Endothelial cell (in vitro differentiated cells): ENCODE results near the gene SLC25A33. TPM values are rescaled to one million over a fixed set of nuclear protein-coding genes. Genes with fewer than 3 reads are reported as not detected.
A peak's percentile ranks its signal among the peaks of the same experiment; 100 is the strongest.

Experiments used
- DNase-seq: peaks from one replicate; pipeline ENCODE4 v3.0.0; 2021; ENCODE audit warnings: low spot score
- H3K27ac Mint-ChIP-seq: one replicate; pipeline ENCODE4 v1.8.0; 2021; ENCODE audit warnings: mixed read lengths, inconsistent platforms; ENCODE audit not compliant: unreplicated experiment
- H3K27me3 Mint-ChIP-seq: one replicate; pipeline ENCODE4 v1.8.0; 2021; ENCODE audit warnings: mild to moderate bottlenecking, moderate library complexity, mixed read lengths, inconsistent platforms; ENCODE audit not compliant: unreplicated experiment
- H3K36me3 Mint-ChIP-seq: one replicate; pipeline ENCODE4 v1.8.0; 2021; ENCODE audit warnings: mild to moderate bottlenecking, low read depth, mixed read lengths, inconsistent platforms; ENCODE audit not compliant: unreplicated experiment
- H3K4me1 Mint-ChIP-seq: one replicate; pipeline ENCODE4 v1.8.0; 2021; ENCODE audit warnings: mild to moderate bottlenecking, mixed read lengths, inconsistent platforms; ENCODE audit not compliant: unreplicated experiment
- H3K4me3 Mint-ChIP-seq: one replicate; pipeline ENCODE4 v1.8.0; 2021; ENCODE audit warnings: mild to moderate bottlenecking, mixed read lengths, inconsistent platforms; ENCODE audit not compliant: unreplicated experiment
- H3K9me3 Mint-ChIP-seq: one replicate; pipeline ENCODE4 v1.8.0; 2021; ENCODE audit warnings: mixed read lengths, inconsistent platforms; ENCODE audit not compliant: unreplicated experiment
- CTCF ChIP-seq: fragments of 200-600 bp; sonication (generic); IDR thresholded peaks from one replicate; pipeline ENCODE4 v1.5.0; 2021; ENCODE audit warnings: antibody characterized with exemption; ENCODE audit not compliant: unreplicated experiment
- total RNA-seq: library from RNA; stranded (reverse); fragmentation: NEBNext Ultra II Directional; extraction: Animal tissue kit (Norgen Biotek cat#: 25700); gene quantifications from one replicate; pipeline ENCODE4 v1.2.1, GENCODE V29; 2021; ENCODE audit not compliant: unreplicated experiment

SLC25A33 gene
- total RNA-seq, 1 donor from 2014 or later, result 4.2 TPM

DNA sequence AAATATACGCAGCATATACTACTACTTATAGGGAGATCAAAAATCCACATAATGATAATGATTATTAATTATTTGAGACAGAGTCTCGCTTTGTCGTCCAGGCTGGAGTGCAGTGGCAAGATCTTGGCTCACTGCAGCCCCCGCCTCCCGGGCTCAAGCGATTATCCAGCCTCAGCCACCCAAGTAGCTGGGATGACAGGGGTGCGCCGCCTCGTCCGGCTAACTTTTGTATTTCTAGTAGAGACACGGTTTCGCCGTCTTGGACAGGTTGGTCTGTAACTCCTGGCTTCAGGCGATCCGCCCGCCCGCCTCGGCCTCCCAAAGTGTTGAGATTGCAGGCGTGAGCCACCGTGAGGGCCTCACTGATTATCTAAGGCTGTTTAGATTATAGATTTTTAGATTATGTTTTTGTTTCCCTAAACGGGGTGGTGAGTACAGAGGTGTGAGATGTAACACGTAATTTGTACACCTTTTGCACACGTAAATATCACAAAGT, 548 bp upstream of the SLC25A33 start:
- Mint-ChIP-seq H3K36me3 (no peaks in the 10 kb centered on the region), H3K27ac (peak overlapping the region; percentile 4), H3K9me3 (no peaks in the 10 kb centered on the region), H3K27me3 (peaks cover 1% of the 10 kb centered on the region), H3K4me3 (peak overlapping the region; percentile 83), H3K4me1 (peaks cover 17% of the 10 kb centered on the region)
- DNase-seq, result no peak
- no peak for TF ChIP-seq CTCF

DNA sequence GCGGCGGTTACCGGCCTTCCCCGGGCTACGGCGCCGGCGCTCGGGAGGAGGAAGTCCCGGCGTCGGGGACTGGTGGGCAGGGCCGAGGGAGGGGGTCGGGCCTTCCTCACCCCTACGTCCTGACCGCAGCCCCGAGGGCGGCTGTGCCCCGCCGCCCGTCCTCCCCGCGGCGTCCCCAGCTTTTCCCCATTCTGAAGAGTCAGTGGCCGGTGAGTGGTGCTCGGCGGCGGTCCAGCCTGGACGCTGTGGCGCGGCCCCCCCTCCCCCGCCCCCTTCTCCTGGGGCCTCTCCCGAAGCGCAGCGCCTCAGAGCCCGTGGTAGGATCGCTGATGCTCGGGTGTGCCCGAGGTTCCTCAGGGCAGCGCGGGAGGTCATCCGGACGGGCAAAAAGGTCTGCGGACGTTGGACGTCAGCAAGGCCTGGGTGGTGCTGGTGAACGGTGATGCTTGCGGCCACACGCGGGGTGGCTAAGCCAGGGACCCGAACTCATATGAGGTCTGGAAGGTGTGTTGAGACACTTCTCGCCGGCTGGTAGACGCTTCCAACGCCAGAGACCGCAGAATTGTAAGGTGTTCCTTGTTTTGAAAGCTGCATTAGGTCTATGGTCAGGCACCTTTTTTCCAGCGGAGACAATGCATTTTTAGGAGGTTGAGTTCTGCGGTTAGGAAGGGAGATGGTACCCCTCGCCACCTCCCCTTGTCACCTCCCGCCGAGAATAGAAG, 725 bp downstream of the SLC25A33 start:
- Mint-ChIP-seq H3K27ac (peak overlapping the region; percentile 24), H3K36me3 (no peaks in the 10 kb centered on the region), H3K4me1 (peaks cover 17% of the 10 kb centered on the region), H3K9me3 (no peaks in the 10 kb centered on the region), H3K4me3 (peak overlapping the region; percentile 92), H3K27me3 (peaks cover 1% of the 10 kb centered on the region)
- peak; percentile 41 for DNase-seq
- no peak for TF ChIP-seq CTCF

- Mint-ChIP-seq H3K4me1 (peaks cover 17% of the 10 kb centered on the region), H3K27ac (no peak overlapping the region), H3K9me3 (no peaks in the 10 kb centered on the region), H3K4me3 (no peak overlapping the region), H3K27me3 (peaks cover 1% of the 10 kb centered on the region), H3K36me3 (no peaks in the 10 kb centered on the region)
- TF ChIP-seq CTCF, result no peak
- DNase-seq, result no peak
Measured at GRCh38 chr1:9542430-9542829, 3.2 kb downstream of the SLC25A33 start.

DNA sequence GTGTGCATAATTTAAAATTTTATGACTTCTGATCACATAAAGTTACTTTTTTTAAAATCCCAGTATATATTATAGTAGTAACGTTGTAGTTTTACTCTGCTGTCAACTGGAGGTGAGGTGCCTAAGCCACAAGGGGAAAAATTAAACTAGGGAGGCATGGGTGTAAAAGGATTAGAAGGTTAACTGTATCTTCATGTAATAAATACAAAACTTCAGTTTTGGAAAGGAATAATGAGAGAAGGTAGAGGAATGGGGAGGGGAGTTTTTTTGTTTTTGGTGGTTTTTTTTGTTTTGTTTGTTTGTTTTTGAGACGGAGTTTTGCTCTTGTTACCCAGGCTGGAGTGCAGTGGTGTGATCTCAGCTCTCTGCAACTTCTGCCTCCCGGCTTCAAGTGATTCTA, 5.7 kb downstream of the SLC25A33 start:
- DNase-seq, result no peak
- TF ChIP-seq CTCF, result no peak
- Mint-ChIP-seq H3K27ac (no peak overlapping the region), H3K4me1 (peaks cover 3% of the 10 kb centered on the region), H3K27me3 (peaks cover 3% of the 10 kb centered on the region), H3K9me3 (no peaks in the 10 kb centered on the region), H3K4me3 (no peak overlapping the region), H3K36me3 (no peaks in the 10 kb centered on the region)

DNA sequence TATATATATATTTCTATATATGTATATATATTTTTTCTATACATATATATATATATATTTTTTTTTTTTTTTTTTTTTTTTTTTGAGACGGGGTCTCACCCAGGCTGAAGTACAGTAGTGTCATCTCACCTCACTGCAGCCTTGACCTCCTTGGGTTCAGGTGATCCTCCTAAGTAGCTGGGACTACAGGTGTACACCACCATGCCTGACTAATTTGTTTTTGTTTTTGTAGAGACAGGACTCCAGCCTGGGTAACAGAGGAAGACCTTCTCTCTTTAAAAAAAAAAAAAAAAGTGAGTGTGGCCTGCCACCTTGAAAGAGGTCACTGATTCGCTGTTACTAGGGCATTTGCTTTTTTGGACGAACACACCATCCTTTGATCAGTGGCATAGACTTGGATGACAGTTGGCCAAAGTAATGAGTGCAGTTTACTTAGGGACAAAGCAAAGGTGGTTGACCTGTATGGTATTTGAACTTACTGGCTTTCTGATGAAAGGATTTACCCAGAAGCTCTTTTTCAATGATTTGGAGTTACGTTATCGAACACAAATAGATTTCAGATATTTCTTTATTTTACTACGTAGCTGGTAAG, 10.8 kb downstream of the SLC25A33 start:
- no peaks in the 10 kb centered on the region for H3K4me1 Mint-ChIP-seq
- no peak overlapping the region for H3K4me3 Mint-ChIP-seq
- no peaks in the 10 kb centered on the region for H3K9me3 Mint-ChIP-seq
- no peak overlapping the region for H3K27ac Mint-ChIP-seq
- no peak for DNase-seq
- TF ChIP-seq CTCF, result no peak
- H3K36me3 Mint-ChIP-seq, result no peaks in the 10 kb centered on the region
- H3K27me3 Mint-ChIP-seq, result peaks cover 5% of the 10 kb centered on the region
